ENCODE results near the gene MRPL42. TPM values are rescaled to one million over a fixed set of nuclear protein-coding genes. Genes with fewer than 3 reads are reported as not detected.
A peak's percentile ranks its signal among the peaks of the same experiment; 100 is the strongest.
"Not testable (repeated sequence)": the region's sequence is repeated elsewhere in the genome, so short reads cannot be mapped to it uniquely, and the experiment has no call there.

The MRPL42 gene
- total RNA-seq (83.2 TPM), polyA plus RNA-seq (30.6 TPM)

DNA sequence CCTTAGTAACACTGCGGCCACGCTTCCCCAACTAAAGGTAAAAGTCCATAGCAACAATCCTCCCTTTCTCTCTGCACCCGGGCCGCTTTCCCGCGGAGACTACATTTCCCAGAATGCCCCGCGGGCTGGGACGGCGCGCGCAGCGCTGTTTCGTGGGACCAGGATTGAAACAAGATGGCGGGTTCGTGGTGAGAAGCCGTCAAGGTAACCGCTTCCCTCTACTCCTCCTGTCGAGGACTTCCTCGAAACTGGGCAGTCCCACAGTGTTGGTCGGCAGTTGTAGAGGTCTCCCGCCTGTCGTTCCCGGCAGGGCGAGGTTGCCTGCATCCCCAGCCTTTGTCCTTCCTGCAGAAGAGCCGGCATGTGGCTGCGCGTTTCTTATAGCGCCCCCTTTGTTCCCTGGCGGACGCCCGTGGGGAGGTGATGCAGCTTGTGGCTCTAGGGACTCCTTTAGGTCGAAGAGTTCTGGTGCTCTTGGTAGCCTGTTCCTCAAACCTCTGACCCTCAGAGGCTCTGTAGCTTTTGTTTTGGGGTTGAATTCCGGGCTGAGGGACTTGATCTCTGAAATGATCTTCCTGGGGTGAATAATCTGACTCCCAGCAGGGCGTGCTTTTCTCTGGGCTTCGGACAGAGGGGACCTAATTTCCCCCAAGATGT lies at the start of gene MRPL42:
TSS of gene MRPL42 (plus strand) at position 164 of the 657 bp plus-strand sequence. CDS start 1,772 bp downstream, outside the sequence.
- peak; percentile 84 for DNase-seq (ENCODE audit: extremely low spot score)
- Histone ChIP-seq H3K4me3 (ENCODE audit: low read depth, low read length) (peak within 1 kb of the TSS; percentile 58), H3K27ac (ENCODE audit: low read depth) (peak within 1 kb of the TSS; percentile 88), H3K36me3 (ENCODE audit: insufficient read depth) (no peaks in the 10 kb centered on the region), H3K4me1 (ENCODE audit: insufficient read depth) (no peaks in the 10 kb centered on the region)
- under 1% methylated on average over 36 of the region's 36 CpGs for WGBS

GRCh38 chr12:93417967-93418480 lies 49.3 kb upstream of the MRPL42 start:
- WGBS = 97% methylated on average over 4 of the region's 4 CpGs
- no peak for DNase-seq (ENCODE audit: extremely low spot score)
- no peak overlapping the region for H3K4me3 ChIP-seq (ENCODE audit: low read depth, low read length)
- no peaks in the 10 kb centered on the region for H3K36me3 ChIP-seq (ENCODE audit: insufficient read depth)
- H3K27ac ChIP-seq (ENCODE audit: low read depth) = no peak overlapping the region
- no peaks in the 10 kb centered on the region for H3K4me1 ChIP-seq (ENCODE audit: insufficient read depth)

GRCh38 chr12:93419388-93420034 lies 47.8 kb upstream of the MRPL42 start:
- Histone ChIP-seq H3K36me3 (ENCODE audit: insufficient read depth) (no peaks in the 10 kb centered on the region), H3K4me1 (ENCODE audit: insufficient read depth) (no peaks in the 10 kb centered on the region), H3K4me3 (ENCODE audit: low read depth, low read length) (no peak overlapping the region), H3K27ac (ENCODE audit: low read depth) (no peak overlapping the region)
- 45% methylated on average over 1 of the region's 1 CpG for WGBS
- DNase-seq (ENCODE audit: extremely low spot score) = no peak

GRCh38 chr12:93422050-93422449 lies 45.3 kb upstream of the MRPL42 start:
- 58% methylated on average over 2 of the region's 2 CpGs for WGBS
- no peak overlapping the region for H3K27ac ChIP-seq (ENCODE audit: low read depth)
- peaks cover 2% of the 10 kb centered on the region for H3K4me1 ChIP-seq (ENCODE audit: insufficient read depth)
- DNase-seq (ENCODE audit: extremely low spot score) = no peak
- no peak overlapping the region for H3K4me3 ChIP-seq (ENCODE audit: low read depth, low read length)
- H3K36me3 ChIP-seq (ENCODE audit: insufficient read depth) = no peaks in the 10 kb centered on the region

DNA sequence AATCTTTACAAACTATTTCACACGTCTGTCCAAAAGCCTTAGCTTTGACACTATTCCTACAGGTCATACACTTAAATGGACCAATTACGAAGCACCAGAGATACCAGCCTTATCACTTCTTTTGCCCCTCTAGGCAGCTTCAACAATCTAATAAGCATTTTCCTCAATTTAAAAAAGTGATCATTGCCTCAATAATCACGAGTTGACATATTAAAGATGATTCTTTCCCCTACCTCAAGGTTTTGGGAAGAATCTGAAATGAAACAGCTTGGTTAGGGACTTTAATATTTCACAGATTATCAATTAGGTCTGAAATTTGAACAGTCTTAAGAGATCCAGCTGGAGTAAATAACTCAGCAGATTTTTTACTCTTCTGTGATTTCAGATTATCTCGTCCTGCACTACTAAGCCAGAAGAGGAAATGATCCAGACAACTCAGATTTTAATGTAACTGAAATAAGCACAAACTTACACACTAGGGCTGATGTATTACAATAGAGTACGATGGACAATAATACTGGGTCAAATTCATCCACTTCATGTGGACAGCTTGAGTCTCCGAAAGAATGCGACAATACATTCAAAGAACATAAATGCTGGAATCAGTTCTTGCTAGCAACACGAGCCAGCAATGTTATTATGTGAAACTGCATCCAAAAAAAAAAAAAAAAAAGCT lies 41.4 kb upstream of the MRPL42 start:
- no peak overlapping the region for H3K27ac ChIP-seq (ENCODE audit: low read depth)
- H3K4me1 ChIP-seq (ENCODE audit: insufficient read depth) = peaks cover 2% of the 10 kb centered on the region
- H3K4me3 ChIP-seq (ENCODE audit: low read depth, low read length) = no peak overlapping the region

GRCh38 chr12:93426412-93426805 lies 40.9 kb upstream of the MRPL42 start:
- Histone ChIP-seq H3K4me3 (ENCODE audit: low read depth, low read length) (no peak overlapping the region), H3K27ac (ENCODE audit: low read depth) (no peak overlapping the region), H3K4me1 (ENCODE audit: insufficient read depth) (peaks cover 2% of the 10 kb centered on the region), H3K36me3 (ENCODE audit: insufficient read depth) (no peaks in the 10 kb centered on the region)
- 22% methylated on average over 1 of the region's 1 CpG for WGBS
- no peak for DNase-seq (ENCODE audit: extremely low spot score)

More for the DNA sequence above, 41.4 kb upstream of the MRPL42 start:
- DNase-seq (ENCODE audit: extremely low spot score) = no peak
- 41% methylated on average over 8 of the region's 8 CpGs for WGBS
- no peaks in the 10 kb centered on the region for H3K36me3 ChIP-seq (ENCODE audit: insufficient read depth)

DNA sequence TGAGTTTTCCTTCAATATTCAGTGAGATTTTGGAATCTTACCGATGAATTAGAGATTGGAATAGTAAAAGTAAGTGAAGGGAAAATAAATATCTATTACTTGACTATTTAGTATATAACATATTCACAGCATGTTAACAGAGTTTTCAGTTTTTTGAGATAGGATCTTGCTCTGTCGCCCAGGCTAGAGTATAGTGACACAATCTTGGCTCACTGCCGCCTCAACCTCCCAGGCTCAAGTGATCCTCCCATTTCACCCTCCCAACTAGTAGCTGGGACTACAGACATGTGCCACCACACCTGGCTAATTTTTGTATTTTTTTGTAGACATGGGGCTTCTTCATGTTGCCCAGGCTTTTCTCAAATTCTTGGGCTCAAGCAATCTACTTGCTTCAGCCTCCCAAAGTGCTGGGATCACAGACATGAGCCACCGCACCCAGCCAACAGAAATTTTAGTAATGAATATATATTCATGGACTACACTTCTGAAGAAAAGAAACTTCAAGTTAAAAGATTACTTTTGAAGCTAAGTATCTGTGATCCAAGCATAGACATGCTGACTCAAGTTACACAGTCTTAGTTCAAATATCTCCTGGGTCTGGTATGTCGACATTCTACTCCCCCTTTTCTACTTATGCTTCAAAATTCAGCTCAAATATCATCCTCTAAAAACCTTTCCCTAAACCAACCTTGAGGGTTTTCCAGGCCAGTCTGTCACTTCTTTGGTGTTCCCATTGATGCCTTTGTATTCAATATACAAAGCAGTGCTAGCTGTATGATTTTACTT lies 39.3 kb upstream of the MRPL42 start:
- 64% methylated on average over 5 of the region's 5 CpGs for whole genome bisulfite sequencing
- Histone ChIP-seq H3K4me3 (ENCODE audit: low read depth, low read length) (no peak overlapping the region), H3K4me1 (ENCODE audit: insufficient read depth) (peaks cover 2% of the 10 kb centered on the region), H3K27ac (ENCODE audit: low read depth) (no peak overlapping the region), H3K36me3 (ENCODE audit: insufficient read depth) (no peaks in the 10 kb centered on the region)
- no peak for DNase-seq (ENCODE audit: extremely low spot score)

DNA sequence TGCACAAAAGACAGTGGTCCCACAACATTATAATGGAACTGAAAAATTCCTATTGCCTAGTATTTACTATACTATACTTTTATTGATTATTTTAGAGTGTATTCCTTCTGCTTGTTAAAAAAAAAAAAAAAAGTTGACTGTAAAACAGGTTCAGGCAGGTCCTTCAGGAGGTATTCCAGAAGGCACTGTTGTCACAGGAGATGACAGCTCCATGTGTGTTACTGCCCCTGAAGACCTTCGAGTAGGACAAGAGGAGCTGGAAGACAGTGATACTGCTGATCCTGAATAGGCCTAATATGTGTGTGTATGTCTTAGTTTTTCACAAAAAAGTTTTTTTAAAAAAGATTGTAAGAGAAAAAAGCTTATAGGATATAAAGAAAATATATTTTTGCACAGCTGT lies 37.9 kb upstream of the MRPL42 start:
- no peaks in the 10 kb centered on the region for H3K36me3 ChIP-seq (ENCODE audit: insufficient read depth)
- H3K27ac ChIP-seq (ENCODE audit: low read depth) = no peak overlapping the region
- H3K4me3 ChIP-seq (ENCODE audit: low read depth, low read length) = no peak overlapping the region
- DNase-seq (ENCODE audit: extremely low spot score) = no peak
- peaks cover 2% of the 10 kb centered on the region for H3K4me1 ChIP-seq (ENCODE audit: insufficient read depth)
- 73% methylated on average over 1 of the region's 1 CpG for WGBS

GRCh38 chr12:93429852-93430251 lies 37.5 kb upstream of the MRPL42 start:
- Histone ChIP-seq H3K27ac (ENCODE audit: low read depth) (no peak overlapping the region), H3K36me3 (ENCODE audit: insufficient read depth) (no peaks in the 10 kb centered on the region), H3K4me3 (ENCODE audit: low read depth, low read length) (no peak overlapping the region), H3K4me1 (ENCODE audit: insufficient read depth) (peaks cover 2% of the 10 kb centered on the region)
- no peak for DNase-seq (ENCODE audit: extremely low spot score)
- WGBS = 86% methylated on average over 1 of the region's 1 CpG

DNA sequence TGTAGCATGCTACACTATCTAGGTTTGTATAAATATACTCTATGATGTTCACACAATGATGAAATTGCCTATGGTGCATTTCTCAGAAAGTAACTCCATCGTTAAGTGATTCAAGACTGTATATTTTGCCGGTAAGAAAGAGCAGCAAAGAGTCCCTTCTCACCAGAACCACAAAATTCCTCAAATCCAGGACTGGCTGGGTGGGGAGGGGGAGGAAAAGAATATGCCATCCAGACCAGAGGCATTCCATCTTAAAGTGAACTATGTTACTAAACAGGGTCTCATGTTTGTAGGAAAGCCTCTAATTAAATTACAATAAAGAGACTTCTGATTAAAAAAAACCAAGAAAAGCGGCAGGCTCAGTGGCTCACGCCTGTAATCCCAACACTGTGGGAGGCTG lies 37.0 kb upstream of the MRPL42 start:
- Histone ChIP-seq H3K4me1 (ENCODE audit: insufficient read depth) (peaks cover 2% of the 10 kb centered on the region), H3K27ac (ENCODE audit: low read depth) (no peak overlapping the region), H3K4me3 (ENCODE audit: low read depth, low read length) (no peak overlapping the region), H3K36me3 (ENCODE audit: insufficient read depth) (no peaks in the 10 kb centered on the region)
- WGBS = 91% methylated on average over 4 of the region's 4 CpGs
- no peak for DNase-seq (ENCODE audit: extremely low spot score)

- not testable (repeated sequence) for DNase-seq (ENCODE audit: extremely low spot score); H3K27ac ChIP-seq (ENCODE audit: low read depth); H3K4me3 ChIP-seq (ENCODE audit: low read depth, low read length); H3K36me3 ChIP-seq (ENCODE audit: insufficient read depth); H3K4me1 ChIP-seq (ENCODE audit: insufficient read depth)
- 94% methylated on average over 6 of the region's 6 CpGs for WGBS
These were observed 35.3 kb upstream of the MRPL42 start for GRCh38 chr12:93432031-93432430.

- 56% methylated on average over 5 of the region's 5 CpGs for WGBS
- H3K4me3 ChIP-seq (ENCODE audit: low read depth, low read length) = no peak overlapping the region
- H3K4me1 ChIP-seq (ENCODE audit: insufficient read depth) = no peaks in the 10 kb centered on the region
- DNase-seq (ENCODE audit: extremely low spot score) = no peak
- no peaks in the 10 kb centered on the region for H3K36me3 ChIP-seq (ENCODE audit: insufficient read depth)
- no peak overlapping the region for H3K27ac ChIP-seq (ENCODE audit: low read depth)
These were observed 33.0 kb upstream of the MRPL42 start for GRCh38 chr12:93434256-93434865.
